GM12864 (cell line): ENCODE measurements around the gene KISS1R.

ENCODE experiments used
- DNase-seq: peaks from one replicate; pipeline ENCODE4 v3.0.0-alpha.2; 2011; ENCODE audit warnings: low read depth
- H3K4me3 ChIP-seq: 2 replicates; pipeline ENCODE4 v1.5.1; 2011; ENCODE audit warnings: mild to moderate bottlenecking, low read depth, low read length, control low read depth
- CTCF ChIP-seq: IDR thresholded peaks from 2 replicates; pipeline ENCODE4 v1.5.1; 2011; ENCODE audit warnings: low read depth, mild to moderate bottlenecking, moderate library complexity, low read length, control low read depth, inconsistent platforms; ENCODE audit errors: missing control alignments

The KISS1R gene

GRCh38 chr19:871446-872265 lies 45.5 kb upstream of the KISS1R start:
- H3K4me3 ChIP-seq, result no peak overlapping the region

GRCh38 chr19:872266-872951 lies 44.7 kb upstream of the KISS1R start:
- no peak overlapping the region for H3K4me3 ChIP-seq
- peak; percentile 81 for DNase-seq
- TF ChIP-seq CTCF, result no peak

More at GRCh38 chr19:871446-872265, 45.5 kb upstream of the KISS1R start:
- DNase-seq, result no peak
- TF ChIP-seq CTCF, result no peak

DNA sequence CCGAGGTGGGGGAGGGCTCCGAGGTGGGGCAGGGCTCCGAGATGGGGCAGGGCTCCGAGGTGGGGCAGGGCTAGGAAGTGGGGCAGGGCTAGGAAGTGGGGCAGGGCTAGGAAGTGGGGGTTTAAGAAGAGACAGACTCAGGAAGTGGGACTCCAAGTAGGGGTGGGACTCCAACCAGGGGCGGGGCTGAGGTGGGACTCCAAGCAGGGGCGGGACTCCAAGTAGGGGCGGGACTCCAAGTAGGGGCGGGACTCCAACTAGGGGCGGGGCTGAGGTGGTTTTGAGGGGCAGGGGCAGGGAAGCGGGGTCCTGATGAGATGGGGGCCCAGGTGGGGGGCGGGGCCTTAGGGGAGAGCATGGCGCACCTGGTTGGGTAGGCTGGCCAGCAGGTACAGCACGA lies 44.0 kb upstream of the KISS1R start:
- H3K4me3 ChIP-seq, result no peak overlapping the region
- DNase-seq, result peak; percentile 77

GRCh38 chr19:873561-874041 lies 43.5 kb upstream of the KISS1R start:
- no peak for DNase-seq
- no peak overlapping the region for H3K4me3 ChIP-seq
- no peak for TF ChIP-seq CTCF

More for the DNA sequence above, 44.0 kb upstream of the KISS1R start:
- no peak for TF ChIP-seq CTCF

DNA sequence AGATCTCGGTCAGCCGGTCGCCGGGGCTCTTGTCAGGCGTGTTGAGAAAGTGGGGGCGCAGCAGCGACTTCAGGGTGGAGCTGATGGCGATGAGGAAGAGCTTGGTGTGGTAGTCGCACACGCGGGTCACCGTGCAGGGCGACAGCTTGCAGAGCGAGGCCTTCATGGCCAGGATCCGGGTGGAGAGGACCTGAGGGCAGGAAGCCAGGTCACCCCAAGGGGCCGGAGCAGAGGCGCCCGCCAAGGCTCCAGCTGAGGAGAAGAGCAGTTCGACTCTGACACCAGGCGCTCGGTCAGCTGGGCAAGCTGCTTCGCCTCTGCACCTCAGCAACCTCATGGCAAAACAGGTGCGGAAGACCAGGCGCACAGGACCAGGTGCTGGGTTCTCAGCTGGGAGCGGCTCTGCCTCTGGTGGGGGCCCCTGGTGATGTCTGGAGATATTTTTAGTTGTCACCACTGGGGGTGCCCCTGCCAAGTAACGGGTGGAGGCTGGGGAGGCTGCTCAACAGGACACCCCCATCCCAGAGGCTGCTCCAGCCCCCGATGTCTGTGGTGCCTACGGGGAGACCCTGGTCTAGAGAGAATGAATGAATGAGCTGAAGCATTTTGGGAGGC lies 41.8 kb upstream of the KISS1R start:
- H3K4me3 ChIP-seq, result no peak overlapping the region
- no peak for DNase-seq
- no peak for TF ChIP-seq CTCF

DNA sequence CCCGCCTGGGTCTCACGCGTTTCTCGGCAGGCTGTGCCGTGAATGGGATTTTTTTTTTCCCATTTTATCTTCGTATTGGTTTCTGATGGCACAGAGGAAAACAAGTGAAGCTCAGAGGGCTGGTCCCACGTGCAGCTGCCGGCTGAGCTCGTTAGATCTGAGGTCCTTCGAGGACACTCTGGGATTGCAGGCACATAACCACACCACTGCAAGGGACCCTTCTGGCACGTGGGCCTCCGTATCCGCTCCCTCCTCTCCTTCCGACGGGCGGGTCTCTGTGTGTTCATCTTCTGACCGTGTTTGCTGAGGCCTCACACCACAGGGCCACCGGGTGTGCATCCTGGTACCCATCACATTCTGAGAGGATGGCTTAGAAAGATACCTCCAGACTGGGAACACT lies 41.0 kb upstream of the KISS1R start:
- no peak for TF ChIP-seq CTCF
- no peak for DNase-seq
- H3K4me3 ChIP-seq, result no peak overlapping the region
